ENCODE data around the gene PRSS38.
A peak's percentile ranks its signal among the peaks of the same experiment; 100 is the strongest.

DNA sequence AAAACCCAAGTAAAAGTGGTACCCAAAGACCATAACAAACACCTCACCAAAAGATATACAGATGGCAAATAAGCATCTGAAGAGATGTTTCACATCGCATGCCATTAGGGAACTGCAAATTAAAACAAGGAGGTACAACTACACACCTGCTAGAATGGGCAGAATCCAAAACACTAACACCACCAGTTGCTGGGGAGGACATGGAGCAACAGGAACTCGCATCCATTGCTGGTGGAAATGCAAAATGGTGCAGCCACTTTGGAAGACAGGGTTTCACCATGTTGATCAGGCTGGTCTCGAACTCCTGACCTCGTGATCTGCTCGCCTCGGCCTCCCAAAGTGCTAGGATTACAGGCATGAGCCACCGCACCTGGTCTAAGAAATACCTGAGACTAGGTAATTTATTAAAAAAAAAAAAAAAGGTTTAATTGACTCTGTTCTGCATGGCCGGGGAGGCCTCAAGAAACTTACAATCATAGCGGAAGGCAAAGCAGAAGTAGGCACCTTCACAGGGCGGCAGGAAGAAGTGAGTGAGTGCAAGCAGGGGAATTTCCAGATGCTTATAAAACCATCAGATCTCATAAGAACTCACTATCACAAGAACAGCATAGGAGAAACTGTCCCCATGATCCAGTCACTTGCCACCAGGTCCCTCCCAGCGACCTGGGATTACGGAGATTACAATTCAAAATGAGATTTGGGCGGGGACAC lies 30.2 kb upstream of the PRSS38 start:
- no peak for TF ChIP-seq CTCF (IDR thresholded peaks at IDR 0.05)
- TF ChIP-seq SIN3A (IDR thresholded peaks at IDR 0.05; ENCODE audit: borderline replicate concordance, insufficient read depth, low read depth, low read length) = no peak
- 0 out of 2 replicates have a peak, but pooled peaks have one; percentile 30 for TF ChIP-seq POLR2AphosphoS5 (IDR thresholded peaks at IDR 0.05; ENCODE audit: low read depth, low read length)
